Suprapubic skin (tissue), 4 donors: ENCODE measurements around the gene UBA5. TPM values are rescaled to one million over a fixed set of nuclear protein-coding genes. Genes with fewer than 3 reads are reported as not detected.

Experiments used
- DNase-seq, 2 donors: peaks; one replicate each; pipeline ENCODE4 v3.0.0-alpha.2; 2019; ENCODE audit warnings: low spot score in 2 of 2
- H3K27ac ChIP-seq: fragments of 200-600 bp; sonication (generic); one replicate; pipeline ENCODE4 v1.5.1; 2019
- H3K27me3 ChIP-seq: fragments of 200-600 bp; sonication (generic); one replicate; pipeline ENCODE4 v1.5.1; 2019
- H3K36me3 ChIP-seq: fragments of 200-600 bp; sonication (generic); one replicate; pipeline ENCODE4 v1.5.1; 2019
- H3K4me1 ChIP-seq: fragments of 200-600 bp; sonication (generic); one replicate; pipeline ENCODE4 v1.5.1; 2019
- H3K4me3 ChIP-seq: fragments of 200-600 bp; sonication (generic); one replicate; pipeline ENCODE4 v1.5.1; 2019; ENCODE audit warnings: mild to moderate bottlenecking
- H3K9me3 ChIP-seq: fragments of 200-600 bp; sonication (generic); one replicate; pipeline ENCODE4 v1.5.1; 2019
- EP300 ChIP-seq: sonication (generic); formaldehyde crosslinking; IDR thresholded peaks from one replicate; pipeline ENCODE4 v1.6.1; 2017; ENCODE audit warnings: antibody characterized with exemption
- POLR2A ChIP-seq, 2 donors: fragments of 450-650 bp; IDR thresholded peaks; one replicate each; pipeline ENCODE4 v1.6.1; 2017; ENCODE audit warnings: antibody characterized with exemption in 2 of 2, mild to moderate bottlenecking in 2 of 2, moderate library complexity in 2 of 2
- POLR2AphosphoS5 ChIP-seq, 3 donors: sonication (generic); formaldehyde crosslinking; IDR thresholded peaks; one replicate each; pipeline ENCODE4 v1.6.1; 2017; ENCODE audit warnings: antibody characterized with exemption in 3 of 3
- WGBS: methylation state at CpG from one replicate; pipeline ENCODE4 v1.1.5; 2018; 5-methylcytosine and 5-hydroxymethylcytosine counted together
- total RNA-seq, 4 donors: library from RNA; depleted of rRNA; stranded (reverse); fragments of >200 nt; gene quantifications; one replicate each; pipeline ENCODE4 v1.1.0, GENCODE V29; 2016
- TF ChIP-seq, protein P1 (sequence below), 2 donors: fragments of 200-600 bp in 1 of 2; fragments of 450-650 bp in 1 of 2; sonication (generic) in 1 of 2; IDR thresholded peaks; one replicate each; pipeline ENCODE4 v1.5.1; 2016 to 2019; ENCODE audit warnings: antibody characterized with exemption in 2 of 2, mild to moderate bottlenecking in 1 of 2, moderate library complexity in 1 of 2

The UBA5 gene
- total RNA-seq, 4 donors from 2014 or later: 16.3 to 52.3 (median 27.5) TPM

DNA sequence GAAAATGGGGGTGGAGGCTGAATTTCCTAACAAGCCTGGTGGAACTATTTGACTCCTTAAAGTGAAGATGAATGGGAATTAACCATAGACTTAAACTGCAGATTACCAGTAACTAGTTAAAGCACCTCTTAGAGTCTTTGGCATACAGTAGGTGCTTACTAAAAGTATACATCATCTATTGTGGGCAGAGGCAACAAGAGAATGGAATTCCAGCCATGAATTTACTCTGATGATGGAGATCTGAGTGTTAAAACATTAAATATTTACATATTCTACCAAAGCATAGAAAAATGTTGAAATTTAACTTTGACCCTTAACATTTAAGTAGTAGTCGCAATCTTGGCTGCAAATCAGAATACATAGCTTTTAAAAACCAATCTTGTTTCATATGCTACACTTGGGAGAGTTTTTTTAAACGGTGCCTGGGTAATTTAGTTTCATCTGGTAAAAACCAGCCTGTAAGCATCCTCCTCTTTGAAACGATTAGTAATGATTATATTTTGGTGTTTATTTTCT is 5.2 kb downstream of the UBA5 start:
- 73% methylated on average over 3 of the region's 3 CpGs for WGBS

DNA sequence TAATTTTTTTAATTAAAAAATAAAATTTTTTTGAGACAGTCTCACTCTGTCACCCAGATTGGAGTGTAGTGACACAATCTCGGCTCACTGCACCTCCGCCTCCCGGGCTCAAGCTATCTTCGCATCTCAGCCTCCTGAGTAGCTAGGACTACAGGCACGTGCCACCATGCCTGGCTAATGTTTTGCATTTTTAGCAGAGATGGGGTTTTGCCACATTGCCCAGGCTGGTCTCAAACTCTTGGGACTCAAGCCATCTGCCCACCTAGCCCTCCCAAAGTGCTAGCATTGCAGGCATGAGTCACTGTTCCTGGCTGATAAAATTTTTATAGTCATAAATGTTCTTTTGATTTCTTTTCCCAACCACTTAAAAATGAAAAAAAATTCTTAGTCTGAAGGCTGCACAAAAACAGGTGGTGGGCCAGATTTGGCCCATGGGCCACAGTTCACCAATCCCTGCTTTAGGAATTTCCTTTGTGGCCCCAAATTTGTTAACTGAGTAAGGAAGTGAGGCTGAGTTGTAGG is 9.2 kb downstream of the UBA5 start:
- Histone ChIP-seq H3K9me3 (no peaks in the 10 kb centered on the region), H3K27me3 (no peaks in the 10 kb centered on the region), H3K4me3 (no peak overlapping the region), H3K27ac (no peak overlapping the region), H3K36me3 (peaks cover 22% of the 10 kb centered on the region), H3K4me1 (no peaks in the 10 kb centered on the region)
- TF ChIP-seq EP300 (no peak), POLR2AphosphoS5 (IDR thresholded peaks at IDR 0.05) (no peak), POLR2A (IDR thresholded peaks at IDR 0.05) (no peak)
- TF ChIP-seq, protein P1, sequence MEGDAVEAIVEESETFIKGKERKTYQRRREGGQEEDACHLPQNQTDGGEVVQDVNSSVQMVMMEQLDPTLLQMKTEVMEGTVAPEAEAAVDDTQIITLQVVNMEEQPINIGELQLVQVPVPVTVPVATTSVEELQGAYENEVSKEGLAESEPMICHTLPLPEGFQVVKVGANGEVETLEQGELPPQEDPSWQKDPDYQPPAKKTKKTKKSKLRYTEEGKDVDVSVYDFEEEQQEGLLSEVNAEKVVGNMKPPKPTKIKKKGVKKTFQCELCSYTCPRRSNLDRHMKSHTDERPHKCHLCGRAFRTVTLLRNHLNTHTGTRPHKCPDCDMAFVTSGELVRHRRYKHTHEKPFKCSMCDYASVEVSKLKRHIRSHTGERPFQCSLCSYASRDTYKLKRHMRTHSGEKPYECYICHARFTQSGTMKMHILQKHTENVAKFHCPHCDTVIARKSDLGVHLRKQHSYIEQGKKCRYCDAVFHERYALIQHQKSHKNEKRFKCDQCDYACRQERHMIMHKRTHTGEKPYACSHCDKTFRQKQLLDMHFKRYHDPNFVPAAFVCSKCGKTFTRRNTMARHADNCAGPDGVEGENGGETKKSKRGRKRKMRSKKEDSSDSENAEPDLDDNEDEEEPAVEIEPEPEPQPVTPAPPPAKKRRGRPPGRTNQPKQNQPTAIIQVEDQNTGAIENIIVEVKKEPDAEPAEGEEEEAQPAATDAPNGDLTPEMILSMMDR (IDR thresholded peaks at IDR 0.05): no peak
- 81% methylated on average over 5 of the region's 5 CpGs for WGBS
- DNase-seq: no peak

More for the DNA sequence above, 5.2 kb downstream of the UBA5 start:
- H3K27ac ChIP-seq: no peak overlapping the region
- H3K4me3 ChIP-seq: no peak overlapping the region
- no peak for DNase-seq
- H3K4me1 ChIP-seq: peaks cover 15% of the 10 kb centered on the region
- TF ChIP-seq, protein P1 (IDR thresholded peaks at IDR 0.05): no peak
- TF ChIP-seq POLR2A (IDR thresholded peaks at IDR 0.05) (no peak), EP300 (no peak), POLR2AphosphoS5 (IDR thresholded peaks at IDR 0.05) (no peak)
- H3K27me3 ChIP-seq: no peaks in the 10 kb centered on the region
- H3K9me3 ChIP-seq: no peaks in the 10 kb centered on the region
- no peaks in the 10 kb centered on the region for H3K36me3 ChIP-seq

DNA sequence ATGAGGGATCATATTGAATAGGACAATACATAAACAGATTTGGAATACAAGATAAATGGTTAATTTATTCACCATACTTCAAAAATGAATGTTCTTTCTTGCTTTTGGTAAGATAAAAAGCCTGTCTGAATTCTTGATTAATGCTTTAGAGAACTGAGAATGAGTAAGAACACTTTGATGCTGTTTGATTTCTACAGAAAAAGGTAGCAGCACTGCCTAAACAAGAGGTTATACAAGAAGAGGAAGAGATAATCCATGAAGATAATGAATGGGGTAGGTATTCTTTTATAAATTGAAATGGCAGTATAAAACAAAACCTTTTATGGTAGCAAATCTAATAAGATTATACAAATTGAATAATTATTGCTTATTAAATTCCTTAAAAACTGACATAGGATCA is 15.3 kb downstream of the UBA5 start:
- TF ChIP-seq, protein P1 (IDR thresholded peaks at IDR 0.05): no peak
- TF ChIP-seq EP300 (no peak), POLR2AphosphoS5 (IDR thresholded peaks at IDR 0.05) (no peak), POLR2A (IDR thresholded peaks at IDR 0.05) (no peak)
- Histone ChIP-seq H3K4me3 (no peak overlapping the region), H3K36me3 (peaks cover 68% of the 10 kb centered on the region), H3K9me3 (no peaks in the 10 kb centered on the region), H3K27ac (no peak overlapping the region), H3K4me1 (no peaks in the 10 kb centered on the region), H3K27me3 (no peaks in the 10 kb centered on the region)
- DNase-seq: no peak

DNA sequence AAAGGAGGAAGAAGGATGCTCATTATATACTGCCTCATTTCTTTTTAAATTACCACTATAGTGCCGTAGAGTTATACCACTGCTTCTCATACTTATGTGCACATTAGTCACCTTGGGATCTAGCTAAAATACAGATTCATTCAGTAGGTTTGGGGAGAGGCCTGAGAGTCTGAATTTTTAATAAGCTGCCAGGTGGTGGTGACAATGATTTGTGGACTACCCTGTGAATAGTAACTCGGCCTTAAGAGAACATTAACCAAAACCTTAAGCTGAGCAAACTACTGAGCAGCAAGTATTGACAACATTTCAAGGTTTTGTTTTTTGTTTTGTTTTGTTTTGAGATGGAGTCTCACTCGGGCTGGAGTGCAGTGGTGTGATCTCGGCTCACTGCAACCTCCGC is 19.8 kb downstream of the UBA5 start:
- Histone ChIP-seq H3K4me1 (no peaks in the 10 kb centered on the region), H3K4me3 (no peak overlapping the region), H3K9me3 (no peaks in the 10 kb centered on the region), H3K27ac (no peak overlapping the region), H3K27me3 (no peaks in the 10 kb centered on the region), H3K36me3 (peaks cover 79% of the 10 kb centered on the region)
- no peak for TF ChIP-seq POLR2AphosphoS5 (IDR thresholded peaks at IDR 0.05)
- TF ChIP-seq, protein P1 (IDR thresholded peaks at IDR 0.05): no peak
- no peak for TF ChIP-seq POLR2A (IDR thresholded peaks at IDR 0.05)
- TF ChIP-seq EP300: no peak
- WGBS: 87% methylated on average over 5 of the region's 5 CpGs
- no peak for DNase-seq

DNA sequence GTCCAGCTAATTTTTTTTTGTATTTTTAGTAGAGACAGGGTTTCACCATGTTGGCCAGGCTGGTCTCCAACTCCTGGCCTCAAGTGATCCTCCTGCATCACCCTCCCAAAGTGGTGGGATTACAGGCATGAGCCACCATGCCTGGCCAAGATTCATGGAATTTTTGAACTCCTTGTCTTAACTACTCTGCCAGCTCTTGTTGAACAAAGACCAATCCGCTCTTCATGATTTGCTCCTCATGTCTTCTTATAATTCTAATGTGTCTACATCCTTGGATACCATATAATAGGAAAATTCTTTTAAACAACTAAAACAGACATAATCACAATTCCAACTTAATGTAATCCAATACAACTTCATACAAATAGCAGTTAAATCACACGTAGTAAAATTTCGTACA is 21.3 kb downstream of the UBA5 start:
- no peaks in the 10 kb centered on the region for H3K27me3 ChIP-seq
- peaks cover 80% of the 10 kb centered on the region for H3K36me3 ChIP-seq

More for the DNA sequence above, 21.3 kb downstream of the UBA5 start:
- TF ChIP-seq POLR2A (IDR thresholded peaks at IDR 0.05): no peak
- TF ChIP-seq, protein P1 (IDR thresholded peaks at IDR 0.05): no peak
- TF ChIP-seq EP300: no peak
- no peak for TF ChIP-seq POLR2AphosphoS5 (IDR thresholded peaks at IDR 0.05)
- WGBS: 97% methylated on average over 3 of the region's 3 CpGs
- H3K4me3 ChIP-seq: no peak overlapping the region
- no peaks in the 10 kb centered on the region for H3K4me1 ChIP-seq
- H3K27ac ChIP-seq: no peak overlapping the region
- H3K9me3 ChIP-seq: no peaks in the 10 kb centered on the region
- no peak for DNase-seq
